Ovary (tissue), 9 donors: Measurements from ENCODE around the gene TRAF4. TPM values are rescaled to one million over a fixed set of nuclear protein-coding genes. Genes with fewer than 3 reads are reported as not detected.
"Not testable (repeated sequence)": the region's sequence is repeated elsewhere in the genome, so short reads cannot be mapped to it uniquely, and the experiment has no call there.

ENCODE experiments used
- DNase-seq, 5 donors: peaks; one replicate each; pipeline ENCODE4 v3.0.0-alpha.2; 2019 to 2020
- H3K27ac ChIP-seq, 2 donors: fragments of 200-600 bp; one replicate each; pipeline versions ENCODE4 v1.5.1 to v1.8.0; 2019 to 2022
- H3K27me3 ChIP-seq: fragments of 200-600 bp; one replicate; pipeline ENCODE4 v1.8.0; 2022
- H3K36me3 ChIP-seq: fragments of 200-600 bp; sonication (generic); one replicate; pipeline ENCODE4 v1.5.1; 2019
- H3K4me1 ChIP-seq: one replicate; pipeline ENCODE4 v1.8.1; 2013; ENCODE audit warnings: mild to moderate bottlenecking, moderate library complexity; ENCODE audit not compliant: insufficient read depth
- H3K4me3 ChIP-seq: fragments of 200-600 bp; sonication (generic); one replicate; pipeline ENCODE4 v1.5.1; 2017
- H3K9me3 ChIP-seq, 2 donors: fragments of 200-600 bp in 1 of 2; sonication (generic) in 1 of 2; one replicate each; pipeline versions ENCODE4 v1.5.1 to v1.8.1; 2013 to 2019; ENCODE audit warnings: mild to moderate bottlenecking in 1 of 2, moderate library complexity in 1 of 2
- EP300 ChIP-seq: sonication (generic); formaldehyde crosslinking; IDR thresholded peaks from one replicate; pipeline ENCODE4 v1.6.1; 2017; ENCODE audit warnings: antibody characterized with exemption
- POLR2A ChIP-seq: fragments of 450-650 bp; IDR thresholded peaks from one replicate; pipeline ENCODE4 v1.6.1; 2017; ENCODE audit warnings: antibody characterized with exemption, mild to moderate bottlenecking, moderate library complexity
- WGBS, 3 donors: extraction: QIAGEN DNeasy Blood & Tissue Kit in 1 of 3; methylation state at CpG; one replicate each; pipeline versions ENCODE4 v1.1.5 to v1.1.7; 2013 to 2017; 5-methylcytosine and 5-hydroxymethylcytosine counted together
- intact Hi-C, 4 donors: fragments of 100-400 bp; cut with DNase I; formaldehyde crosslinking; loops; one replicate each; pipeline versions ENCODE4 v1.11.0 to v1.15.1; 2022 to 2023
- polyA plus RNA-seq, 2 donors: library from polyadenylated mRNA; stranded (reverse); fragments of 200-250 nt in 1 of 2; fragments of 350-450 nt in 1 of 2; fragmentation: Illumina TruSeq in 1 of 2; extraction: RNeasy Lipid Tissue Mini Kit (QIAGEN cat#74804) in 1 of 2; gene quantifications; one replicate each; pipeline ENCODE4 v1.2.3, GENCODE V29; 2013 to 2014
- total RNA-seq, 7 donors: library from RNA; depleted of rRNA in 2 of 7; stranded (reverse); fragments of >200 nt in 2 of 7; fragmentation: NEBNext Ultra II Directional in 3 of 7; extraction: Animal tissue kit (Norgen Biotek cat#: 25700) in 3 of 7; gene quantifications; one replicate each; pipeline versions ENCODE4 v1.1.0 to v1.2.4, GENCODE V29; 2016 to 2023
- TF ChIP-seq, protein P1 (sequence below), 3 donors: fragments of 450-650 bp in 2 of 3; fragments of 200-600 bp in 1 of 3; IDR thresholded peaks; one replicate each; pipeline versions ENCODE4 v1.5.1 to v1.8.0; 2016 to 2022; ENCODE audit warnings: antibody characterized with exemption in 3 of 3, mild to moderate bottlenecking in 1 of 3
- donor health status: DM: no; HTN: no; CAD: no; lungs with moderate emphysema.
- donor health status: DM: no; HTN: no; CAD: no.
- donor health status: Bipolar disorder and iron deficiency.
- donor health status: DM: yes; HTN: yes; CAD: no.
- donor health status: DM: no; HTN: no; CAD: no.
- donor health status: DM: yes; HTN: yes; CAD: no.

TRAF4 gene
- total and polyA plus RNA-seq, 9 donors = 3.5 to 61.3 (median 14.9) TPM

DNA sequence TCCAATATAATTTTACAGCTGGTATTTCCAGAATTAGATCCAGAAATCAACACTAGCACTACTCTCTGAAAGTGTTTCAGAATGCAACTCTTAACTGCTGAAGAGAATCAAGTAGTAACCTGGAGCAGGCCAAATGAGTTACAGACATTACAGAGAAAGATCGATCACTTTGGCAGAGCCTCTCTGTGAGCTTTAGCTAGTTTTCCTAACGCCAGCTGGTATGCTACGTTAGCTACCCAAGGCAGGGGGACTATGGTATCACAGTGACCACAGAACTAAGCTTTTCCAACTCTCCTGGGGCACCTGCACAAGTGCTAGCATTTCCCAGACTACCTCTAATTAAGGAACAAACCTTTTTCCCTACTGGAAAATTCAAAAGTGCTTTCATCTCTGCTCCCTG, 30.4 kb downstream of the TRAF4 start:
- Histone ChIP-seq H3K27me3 (no peaks in the 10 kb centered on the region), H3K4me1 (no peaks in the 10 kb centered on the region), H3K27ac (no peak overlapping the region), H3K36me3 (no peaks in the 10 kb centered on the region), H3K4me3 (no peak overlapping the region), H3K9me3 (no peaks in the 10 kb centered on the region)
- intact Hi-C loops = no loop called here
- DNase-seq = no peak
- TF ChIP-seq EP300 (no peak), POLR2A (no peak)
- TF ChIP-seq, protein P1, sequence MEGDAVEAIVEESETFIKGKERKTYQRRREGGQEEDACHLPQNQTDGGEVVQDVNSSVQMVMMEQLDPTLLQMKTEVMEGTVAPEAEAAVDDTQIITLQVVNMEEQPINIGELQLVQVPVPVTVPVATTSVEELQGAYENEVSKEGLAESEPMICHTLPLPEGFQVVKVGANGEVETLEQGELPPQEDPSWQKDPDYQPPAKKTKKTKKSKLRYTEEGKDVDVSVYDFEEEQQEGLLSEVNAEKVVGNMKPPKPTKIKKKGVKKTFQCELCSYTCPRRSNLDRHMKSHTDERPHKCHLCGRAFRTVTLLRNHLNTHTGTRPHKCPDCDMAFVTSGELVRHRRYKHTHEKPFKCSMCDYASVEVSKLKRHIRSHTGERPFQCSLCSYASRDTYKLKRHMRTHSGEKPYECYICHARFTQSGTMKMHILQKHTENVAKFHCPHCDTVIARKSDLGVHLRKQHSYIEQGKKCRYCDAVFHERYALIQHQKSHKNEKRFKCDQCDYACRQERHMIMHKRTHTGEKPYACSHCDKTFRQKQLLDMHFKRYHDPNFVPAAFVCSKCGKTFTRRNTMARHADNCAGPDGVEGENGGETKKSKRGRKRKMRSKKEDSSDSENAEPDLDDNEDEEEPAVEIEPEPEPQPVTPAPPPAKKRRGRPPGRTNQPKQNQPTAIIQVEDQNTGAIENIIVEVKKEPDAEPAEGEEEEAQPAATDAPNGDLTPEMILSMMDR (IDR thresholded peaks at IDR 0.05) = no peak
- WGBS, 3 donors = 72 to 81% (median 79%) methylated on average over 3 of the region's 3 CpGs

DNA sequence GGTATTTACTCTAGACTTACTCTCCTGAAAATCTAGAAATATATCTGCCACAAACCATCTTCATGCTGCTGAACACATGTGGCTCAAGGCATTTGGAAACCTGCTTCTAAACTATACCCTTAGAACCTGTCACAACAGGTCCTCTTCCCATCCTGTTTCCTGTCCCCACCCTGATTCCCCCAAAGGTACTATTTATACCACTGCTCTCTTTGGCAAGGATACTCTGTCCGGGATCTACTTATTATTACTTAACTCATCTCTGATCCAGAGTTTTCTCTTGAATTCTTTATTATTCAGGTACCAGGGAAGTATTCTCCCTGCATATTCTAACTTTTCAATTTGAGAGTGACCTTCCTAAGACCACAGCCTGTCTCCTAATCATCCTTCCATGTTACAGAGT, 33.4 kb downstream of the TRAF4 start:
- Histone ChIP-seq H3K36me3 (no peaks in the 10 kb centered on the region), H3K9me3 (no peaks in the 10 kb centered on the region), H3K27ac (no peak overlapping the region), H3K4me3 (no peak overlapping the region), H3K4me1 (no peaks in the 10 kb centered on the region), H3K27me3 (no peaks in the 10 kb centered on the region)
- TF ChIP-seq, protein P1 (IDR thresholded peaks at IDR 0.05) = no peak
- TF ChIP-seq EP300 (no peak), POLR2A (no peak)
- 40 to 45% (median 44%) methylated on average over 1 of the region's 1 CpG for WGBS, 3 donors
- no peak for DNase-seq
- intact Hi-C loops = no loop called here

DNA sequence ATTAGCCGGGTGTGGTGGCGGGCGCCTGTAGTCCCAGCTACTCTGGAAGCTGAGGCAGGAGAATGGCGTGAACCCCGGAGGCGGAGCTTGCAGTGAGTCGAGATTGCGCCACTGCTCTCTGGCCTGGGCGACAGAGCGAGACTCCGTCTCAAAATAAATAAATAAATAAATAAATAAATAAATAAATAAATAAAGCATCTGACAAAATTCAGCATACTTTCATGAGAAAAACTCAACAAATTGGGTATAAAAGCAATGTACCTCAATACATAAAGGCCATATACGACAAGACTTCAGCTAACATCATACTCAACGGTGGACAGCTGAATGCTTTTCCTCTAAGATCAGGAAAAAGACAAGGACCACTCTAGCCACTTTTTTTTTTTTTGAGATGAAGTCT, 35.8 kb downstream of the TRAF4 start:
- intact Hi-C loops, H3K4me1 ChIP-seq, DNase-seq, H3K27ac ChIP-seq, H3K4me3 ChIP-seq, H3K27me3 ChIP-seq, H3K36me3 ChIP-seq, H3K9me3 ChIP-seq: not testable (repeated sequence)
- WGBS, 3 donors = 96 to 98% (median 97%) methylated on average over 13 of the region's 13 CpGs

DNA sequence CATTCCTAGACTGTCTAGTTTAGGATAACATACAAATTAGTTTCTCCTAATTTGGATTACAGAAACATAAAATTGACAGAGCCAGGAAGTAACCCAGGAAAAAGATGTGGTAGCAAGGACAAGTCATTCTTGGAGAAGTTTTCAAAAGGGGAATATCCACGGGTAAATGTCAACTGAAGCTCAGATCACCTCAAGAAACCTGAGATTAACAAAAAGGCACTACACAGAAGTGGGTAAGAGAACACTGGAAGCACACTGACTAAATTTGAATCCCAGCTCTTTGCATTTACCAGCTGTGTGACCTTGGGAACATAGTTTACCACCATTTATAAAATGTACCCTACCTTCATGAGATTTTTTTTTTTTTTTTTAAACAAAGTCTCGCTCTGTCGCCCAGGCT, 39.4 kb downstream of the TRAF4 start:
- Histone ChIP-seq H3K9me3 (no peaks in the 10 kb centered on the region), H3K27me3 (no peaks in the 10 kb centered on the region), H3K27ac (no peak overlapping the region), H3K36me3 (no peaks in the 10 kb centered on the region), H3K4me3 (no peak overlapping the region), H3K4me1 (no peaks in the 10 kb centered on the region)
- TF ChIP-seq EP300 (no peak), POLR2A (no peak)
- TF ChIP-seq, protein P1 (IDR thresholded peaks at IDR 0.05) = no peak
- intact Hi-C loops = no loop called here
- no peak for DNase-seq
- 76 to 84% (median 80%) methylated on average over 3 of the region's 3 CpGs for WGBS, 3 donors

DNA sequence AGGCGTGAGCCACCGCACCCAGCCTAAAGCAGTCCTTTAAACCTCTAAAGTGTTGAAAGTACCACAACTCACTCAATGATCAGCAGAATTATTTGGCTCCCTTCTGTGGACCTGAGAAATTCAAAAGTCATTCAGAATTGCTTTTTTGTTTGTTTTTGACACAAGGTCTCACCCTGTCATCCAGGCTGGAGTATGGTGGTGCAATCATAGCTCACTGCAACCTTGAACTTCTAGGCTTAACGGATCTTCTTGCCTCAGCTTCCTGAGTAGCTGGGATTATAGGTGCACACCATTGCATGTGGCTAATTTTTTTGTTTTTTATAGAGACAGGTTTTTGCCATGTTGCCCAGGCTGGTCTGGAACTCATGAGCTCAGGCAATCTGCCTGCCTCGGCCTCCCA, 44.3 kb downstream of the TRAF4 start:
- no peak for DNase-seq
- WGBS, 3 donors = 87 to 93% (median 89%) methylated on average over 4 of the region's 4 CpGs
- intact Hi-C loops = no loop called here

More for the DNA sequence above, 44.3 kb downstream of the TRAF4 start:
- Histone ChIP-seq H3K27me3 (no peaks in the 10 kb centered on the region), H3K4me1 (no peaks in the 10 kb centered on the region), H3K36me3 (no peaks in the 10 kb centered on the region), H3K9me3 (no peaks in the 10 kb centered on the region), H3K27ac (no peak overlapping the region), H3K4me3 (no peak overlapping the region)
- TF ChIP-seq POLR2A (no peak), EP300 (no peak)
- TF ChIP-seq, protein P1 (IDR thresholded peaks at IDR 0.05) = no peak
